Panc1 (cell line): ENCODE data around the gene CYP21A2.
"Not testable (repeated sequence)": the region's sequence is repeated elsewhere in the genome, so short reads cannot be mapped to it uniquely, and the experiment has no call there.

Experiments used
- CTCF ChIP-seq: fragments of 450-650 bp; IDR thresholded peaks from 2 replicates; pipeline ENCODE4 v1.5.1; 2017; ENCODE audit warnings: mild to moderate bottlenecking
- REST ChIP-seq, 2 experiments: IDR thresholded peaks; 2 replicates each; pipeline ENCODE4 v1.6.1; 2011 to 2012; ENCODE audit warnings: low read depth in 2 of 2, control low read depth in 1 of 2, low read length in 1 of 2, mild to moderate bottlenecking in 1 of 2, moderate library complexity in 1 of 2; ENCODE audit not compliant: insufficient read depth in 1 of 2

- TF ChIP-seq CTCF; REST (IDR thresholded peaks at IDR 0.05; ENCODE audit: insufficient read depth in 1 of 2, low read depth in 2 of 2, low read length in 1 of 2): not testable (repeated sequence)
Observed at GRCh38 chr6:32068315-32068714, 30.1 kb downstream of the CYP21A2 start.
